SK-N-SH (cell line): ENCODE data around the gene OBSL1. TPM values are rescaled to one million over a fixed set of nuclear protein-coding genes. Genes with fewer than 3 reads are reported as not detected.

Source experiments
- CTCF ChIA-PET: fragments of 300-600, 350-600 bp; formaldehyde crosslinking; extraction: SDS; loops from one replicate; lab custom pipeline; 2021; lab: Yijun Ruan, JAX
- POLR2A ChIA-PET: fragments of 350-600 bp; sonication (Branson Sonifier 250); formaldehyde crosslinking; extraction: SDS; loops from one replicate; lab custom pipeline; 2020; ENCODE audit warnings: antibody characterized with exemption, inconsistent platforms; lab: Yijun Ruan, JAX
- DNase-seq: peaks from one replicate; pipeline ENCODE4 v3.0.0; 2012
- H2AFZ ChIP-seq: fragments of 200-600 bp; sonication (generic); 2 replicates; pipeline ENCODE4 v1.8.1; 2016; ENCODE audit warnings: antibody characterized with exemption, mild to moderate bottlenecking, low read depth
- H3F3A ChIP-seq: fragments of 200-600 bp; sonication (generic); replicated peaks from 2 replicates; pipeline ENCODE3; 2016; ENCODE audit warnings: antibody characterized with exemption, mild to moderate bottlenecking; ENCODE audit not compliant: insufficient read depth
- H3K27ac ChIP-seq, 2 experiments: fragments of 200-500 bp in 1 of 2; fragments of 200-600 bp in 1 of 2; sonication (Bioruptor generic) in 1 of 2; sonication (generic), shearing (Covaris generic) in 1 of 2; 2 replicates each; pipeline versions ENCODE4 v1.5.1 to v1.6.1; 2014 to 2016; ENCODE audit warnings: low read depth in 2 of 2, inconsistent platforms in 1 of 2, low read length in 1 of 2, mild to moderate bottlenecking in 1 of 2, mixed read lengths in 1 of 2
- H3K27me3 ChIP-seq: fragments of 200-600 bp; sonication (generic), shearing (Covaris generic); 2 replicates; pipeline ENCODE4 v1.6.1; 2016; ENCODE audit warnings: mixed run types; ENCODE audit not compliant: insufficient read depth
- H3K36me3 ChIP-seq, 2 experiments: fragments of 200-500 bp in 1 of 2; fragments of 200-600 bp in 1 of 2; sonication (Bioruptor generic) in 1 of 2; sonication (generic) in 1 of 2; replicated peaks in 1 of 2; 2 replicates each; pipeline versions ENCODE3 to v1.5.1; 2014 to 2016; ENCODE audit warnings: low read length in 1 of 2, mild to moderate bottlenecking in 1 of 2; ENCODE audit not compliant: insufficient read depth in 2 of 2, control insufficient read depth in 1 of 2
- H3K4me1 ChIP-seq, 2 experiments: fragments of 200-500 bp in 1 of 2; fragments of 200-600 bp in 1 of 2; sonication (Bioruptor generic) in 1 of 2; sonication (generic), shearing (Covaris generic) in 1 of 2; 2 replicates each; pipeline versions ENCODE4 v1.5.1 to v1.6.1; 2014 to 2016; ENCODE audit warnings: low read depth in 1 of 2, low read length in 1 of 2, mixed run types in 1 of 2; ENCODE audit not compliant: insufficient read depth in 2 of 2, control insufficient read depth in 1 of 2
- H3K4me2 ChIP-seq: fragments of 200-600 bp; sonication (generic), shearing (Covaris generic); 2 replicates; pipeline ENCODE4 v1.6.1; 2017; ENCODE audit warnings: mixed run types
- H3K4me3 ChIP-seq, 2 experiments: fragments of 200-500 bp in 1 of 2; fragments of 200-600 bp in 1 of 2; sonication (Bioruptor generic) in 1 of 2; sonication (generic), shearing (Covaris generic) in 1 of 2; 2 replicates each; pipeline versions ENCODE4 v1.5.1 to v1.8.1; 2014 to 2016; ENCODE audit warnings: low read depth in 2 of 2, inconsistent platforms in 1 of 2, low read length in 1 of 2, mild to moderate bottlenecking in 1 of 2, mixed read lengths in 1 of 2, moderate library complexity in 1 of 2
- H3K79me2 ChIP-seq: fragments of 200-600 bp; sonication (generic); 2 replicates; pipeline ENCODE4 v1.8.1; 2017; ENCODE audit warnings: mild to moderate bottlenecking; ENCODE audit not compliant: insufficient read depth
- H3K9ac ChIP-seq: fragments of 200-600 bp; sonication (generic); 2 replicates; pipeline ENCODE4 v1.6.1; 2017; ENCODE audit warnings: mixed run types
- H3K9me2 ChIP-seq: fragments of 200-600 bp; sonication (generic); 2 replicates; pipeline ENCODE4 v1.6.1; 2017; ENCODE audit warnings: mixed run types
- H3K9me3 ChIP-seq: fragments of 200-600 bp; sonication (generic); 2 replicates; pipeline ENCODE4 v1.6.1; 2017; ENCODE audit warnings: mixed run types, mild to moderate bottlenecking, moderate library complexity
- H4K20me1 ChIP-seq: fragments of 200-600 bp; sonication (generic); 2 replicates; pipeline ENCODE4 v1.6.1; 2017; ENCODE audit warnings: mild to moderate bottlenecking, mixed run types; ENCODE audit not compliant: insufficient read depth
- CHD2 ChIP-seq: fragments of 150-350 bp; IDR thresholded peaks from 2 replicates; pipeline ENCODE4 v1.6.1; 2018; ENCODE audit warnings: low read length; ENCODE audit not compliant: partially characterized antibody
- CTCF ChIP-seq: fragments of 200-600 bp; sonication (generic); IDR thresholded peaks from 2 replicates; pipeline ENCODE4 v1.6.1; 2017; ENCODE audit warnings: antibody characterized with exemption, mild to moderate bottlenecking, moderate library complexity
- ELF1 ChIP-seq: IDR thresholded peaks from 2 replicates; pipeline ENCODE4 v1.4.0; 2012
- FOSL2 ChIP-seq: IDR thresholded peaks from 2 replicates; pipeline ENCODE4 v1.4.0; 2012; ENCODE audit warnings: low read depth, mild to moderate bottlenecking, moderate library complexity, borderline replicate concordance
- FOXJ3 ChIP-seq: sonication (generic); formaldehyde crosslinking; IDR thresholded peaks from 2 replicates; pipeline ENCODE4 v1.5.1; 2020; ENCODE audit warnings: mild to moderate bottlenecking, missing genetic modification reagents
- FOXM1 ChIP-seq: IDR thresholded peaks from 2 replicates; pipeline ENCODE4 v1.4.0; 2012; ENCODE audit warnings: low read depth, mild to moderate bottlenecking
- GABPA ChIP-seq: IDR thresholded peaks from 2 replicates; pipeline ENCODE4 v1.4.0; 2012; ENCODE audit warnings: low read depth, mild to moderate bottlenecking
- GATA2 ChIP-seq: sonication (generic); formaldehyde crosslinking; IDR thresholded peaks from 2 replicates; pipeline ENCODE4 v1.5.0; 2020; ENCODE audit warnings: mild to moderate bottlenecking, missing genetic modification reagents
- MEF2A ChIP-seq: IDR thresholded peaks from 2 replicates; pipeline ENCODE4 v1.4.0; 2012; ENCODE audit warnings: low read depth, borderline replicate concordance
- NFIC ChIP-seq: IDR thresholded peaks from 2 replicates; pipeline ENCODE4 v1.4.0; 2012; ENCODE audit warnings: borderline replicate concordance
- NRF1 ChIP-seq: IDR thresholded peaks from 2 replicates; pipeline ENCODE4 v1.6.1; 2012; ENCODE audit warnings: low read depth, mild to moderate bottlenecking, low read length
- PBX3 ChIP-seq: IDR thresholded peaks from 2 replicates; pipeline ENCODE4; 2012
- POLR2AphosphoS5 ChIP-seq: IDR thresholded peaks from 2 replicates; pipeline ENCODE4 v1.6.1; 2012; ENCODE audit warnings: low read depth, low read length
- RAD21 ChIP-seq: IDR thresholded peaks from 2 replicates; pipeline ENCODE4 v1.6.1; 2012; ENCODE audit warnings: mild to moderate bottlenecking, low read length
- REST ChIP-seq: IDR thresholded peaks from 2 replicates; pipeline ENCODE4 v1.6.1; 2012; ENCODE audit warnings: mild to moderate bottlenecking, low read depth, low read length, moderate library complexity
- SIN3A ChIP-seq: IDR thresholded peaks from 2 replicates; pipeline ENCODE4 v1.6.1; 2012; ENCODE audit warnings: low read depth, mild to moderate bottlenecking, low read length, moderate library complexity, borderline replicate concordance
- SMC3 ChIP-seq: IDR thresholded peaks from 2 replicates; pipeline ENCODE4 v1.6.1; 2012; ENCODE audit warnings: low read depth, low read length, improper control_type of control experiment
- TCF12 ChIP-seq: IDR thresholded peaks from 2 replicates; pipeline ENCODE4 v1.4.0; 2012
- YY1 ChIP-seq: IDR thresholded peaks from 2 replicates; pipeline ENCODE4 v1.4.0; 2012; ENCODE audit warnings: low read depth, mild to moderate bottlenecking
- WGBS: methylation state at CpG from one replicate; pipeline ENCODE4 v1.1.6; 2017; ENCODE audit warnings: low lambda C conversion rate; 5-methylcytosine and 5-hydroxymethylcytosine counted together
- polyA plus RNA-seq, 3 experiments: library from polyadenylated mRNA; depleted of rRNA; stranded (reverse); fragments of >200 nt; gene quantifications; 2 replicates each; pipeline ENCODE4 v1.2.3, GENCODE V29; 2012

OBSL1 gene
- polyA plus RNA-seq, 1 of the 3 experiments (the other 2 are of a cell fraction): 93.0 TPM

GRCh38 chr2:219549619-219550018 lies 21.7 kb downstream of the OBSL1 start (continued):
- TF ChIP-seq MEF2A (no peak), YY1 (no peak), CTCF (no peak)

- Histone ChIP-seq H3K36me3 (peaks cover 0 to 2% of the 10 kb centered on the region in 2 experiments), H3K9me2 (no peaks in the 10 kb centered on the region), H3K27ac (no peak overlapping the region), H3K27me3 (no peaks in the 10 kb centered on the region), H3K79me2 (no peaks in the 10 kb centered on the region), H3K4me3 (no peak overlapping the region), H2AFZ (no peak overlapping the region), H3F3A (no peaks in the 10 kb centered on the region), H3K9ac (no peak overlapping the region), H3K4me1 (peaks cover 0 to 39% of the 10 kb centered on the region in 2 experiments; a peak in 1 of 4 replicates), H3K4me2 (no peak overlapping the region), H3K9me3 (no peaks in the 10 kb centered on the region), H4K20me1 (no peaks in the 10 kb centered on the region)
- DNase-seq: no peak
- WGBS: 94% methylated on average over 18 of the region's 18 CpGs
- CTCF ChIA-PET: interaction anchor here (0.7 to 3.0 kb wide), 8 partner anchors 11 to 373 kb away, joined by 3 to 23 read pairs (median 4); no protein-coding TSS in a partner anchor
- POLR2A ChIA-PET: interaction anchor here (0.8 kb wide), 1 partner anchor 11 kb away, joined by 3 read pairs; no protein-coding TSS in a partner anchor
- TF ChIP-seq MEF2A: no peak
- no peak for TF ChIP-seq SIN3A
- TF ChIP-seq REST: no peak
- TF ChIP-seq GATA2 (CRISPR knock-in tag): no peak
- no peak for TF ChIP-seq SMC3
- no peak for TF ChIP-seq NRF1
- no peak for TF ChIP-seq POLR2AphosphoS5
- no peak for TF ChIP-seq TCF12
- TF ChIP-seq NFIC: no peak
- no peak for TF ChIP-seq FOXM1
- no peak for TF ChIP-seq GABPA
- TF ChIP-seq CHD2: no peak
- no peak for TF ChIP-seq FOXJ3 (CRISPR knock-in tag)
- no peak for TF ChIP-seq RAD21
- no peak for TF ChIP-seq PBX3
- no peak for TF ChIP-seq FOSL2
- TF ChIP-seq ELF1: no peak
- TF ChIP-seq YY1: no peak
Measured at GRCh38 chr2:219548990-219549389, 22.3 kb downstream of the OBSL1 start.
